Kidney glomerular epithelial cell (primary cell): ENCODE data around the gene CCL18.
A peak's percentile ranks its signal among the peaks of the same experiment; 100 is the strongest.
"Not testable (repeated sequence)": the region's sequence is repeated elsewhere in the genome, so short reads cannot be mapped to it uniquely, and the experiment has no call there.

ENCODE experiments used
- DNase-seq: peaks from one replicate; lab custom pipeline; 2025; lab: John Stamatoyannopoulos, UW

Gene CCL18

GRCh38 chr17:36063786-36064541, at the start of gene CCL18:
Gene CCL18, plus strand, starts transcription at chr17:36064272. Its CDS starts 71 bp downstream, at chr17:36064343.
- DNase-seq: no peak

GRCh38 chr17:36014946-36015345, 49.1 kb upstream of the CCL18 start:
- DNase-seq: no peak

GRCh38 chr17:36015895-36016294, 48.2 kb upstream of the CCL18 start:
- not testable (repeated sequence) for DNase-seq

- DNase-seq: no peak
Measured at GRCh38 chr17:36016555-36016954, 47.5 kb upstream of the CCL18 start.

GRCh38 chr17:36017799-36018198, 46.3 kb upstream of the CCL18 start, which contains the start of gene CCL23:
Gene CCL23, minus strand, starts transcription at chr17:36017972. Its CDS starts 75 bp downstream, at chr17:36017897.
- DNase-seq: no peak

GRCh38 chr17:36019423-36019822, 44.6 kb upstream of the CCL18 start:
- DNase-seq: no peak

GRCh38 chr17:36024106-36024869, 39.8 kb upstream of the CCL18 start:
- DNase-seq: no peak

GRCh38 chr17:36027761-36028160, 36.3 kb upstream of the CCL18 start:
- no peak for DNase-seq

- no peak for DNase-seq
Measured at GRCh38 chr17:36030956-36031355, 33.1 kb upstream of the CCL18 start.

- DNase-seq: no peak
Measured at GRCh38 chr17:36034127-36034526, 29.9 kb upstream of the CCL18 start.

GRCh38 chr17:36036235-36036634, 27.8 kb upstream of the CCL18 start:
- peak; percentile 19 for DNase-seq

- no peak for DNase-seq
Measured at GRCh38 chr17:36048066-36048465, 16.0 kb upstream of the CCL18 start.

GRCh38 chr17:36049643-36050042, 14.4 kb upstream of the CCL18 start:
- DNase-seq: no peak

- no peak for DNase-seq
Measured at GRCh38 chr17:36055171-36055570, 8.9 kb upstream of the CCL18 start.

- DNase-seq: no peak
Measured at GRCh38 chr17:36055921-36056520, 8.1 kb upstream of the CCL18 start.

GRCh38 chr17:36057911-36058310, 6.2 kb upstream of the CCL18 start:
- DNase-seq: no peak

- DNase-seq: no peak
Measured at GRCh38 chr17:36059406-36059805, 4.7 kb upstream of the CCL18 start.

- no peak for DNase-seq
Measured at GRCh38 chr17:36060816-36061215, 3.3 kb upstream of the CCL18 start.

GRCh38 chr17:36066365-36066985, 2.4 kb downstream of the CCL18 start:
- no peak for DNase-seq

GRCh38 chr17:36068524-36068923, 4.5 kb downstream of the CCL18 start:
- DNase-seq: no peak

- no peak for DNase-seq
Measured at GRCh38 chr17:36069136-36069535, 5.1 kb downstream of the CCL18 start.

GRCh38 chr17:36070427-36070826, 6.4 kb downstream of the CCL18 start:
- DNase-seq: no peak
